ENCODE data around the gene LRRC7.
A peak's percentile ranks its signal among the peaks of the same experiment; 100 is the strongest.

LRRC7 gene

GRCh38 chr1:69567652-69568420 is at the start of gene LRRC7:
LRRC7 (plus strand) TSS chr1:69567922; CDS start chr1:69568640, 718 bp downstream.
- Histone ChIP-seq H3K36me3 (ENCODE audit: control insufficient read depth, insufficient read depth, low read length) (no peaks in the 10 kb centered on the region), H3K4me3 (ENCODE audit: low read length) (peak within 1 kb of the TSS; percentile 73), H3K9ac (ENCODE audit: low read length) (no peak within 1 kb of the TSS), H3K4me1 (ENCODE audit: control insufficient read depth, insufficient read depth, low read length) (peaks cover 4% of the 10 kb centered on the region), H3K27me3 (ENCODE audit: control insufficient read depth, insufficient read depth, low read length) (peaks cover 6% of the 10 kb centered on the region), H3K27ac (ENCODE audit: low read depth, low read length) (no peak within 1 kb of the TSS)

GRCh38 chr1:69519006-69519405 is 48.7 kb upstream of the LRRC7 start:
- H3K36me3 ChIP-seq (ENCODE audit: control insufficient read depth, insufficient read depth, low read length): no peaks in the 10 kb centered on the region
- no peak overlapping the region for H3K27ac ChIP-seq (ENCODE audit: low read depth, low read length)

GRCh38 chr1:69520326-69520725 is 47.4 kb upstream of the LRRC7 start:
- Histone ChIP-seq H3K4me3 (ENCODE audit: low read length) (no peak overlapping the region), H3K4me1 (ENCODE audit: control insufficient read depth, insufficient read depth, low read length) (no peaks in the 10 kb centered on the region), H3K9ac (ENCODE audit: low read length) (no peak overlapping the region), H3K36me3 (ENCODE audit: control insufficient read depth, insufficient read depth, low read length) (no peaks in the 10 kb centered on the region), H3K27ac (ENCODE audit: low read depth, low read length) (no peak overlapping the region), H3K27me3 (ENCODE audit: control insufficient read depth, insufficient read depth, low read length) (no peaks in the 10 kb centered on the region)

More at GRCh38 chr1:69519006-69519405, 48.7 kb upstream of the LRRC7 start:
- Histone ChIP-seq H3K27me3 (ENCODE audit: control insufficient read depth, insufficient read depth, low read length) (no peaks in the 10 kb centered on the region), H3K9ac (ENCODE audit: low read length) (no peak overlapping the region), H3K4me1 (ENCODE audit: control insufficient read depth, insufficient read depth, low read length) (no peaks in the 10 kb centered on the region), H3K4me3 (ENCODE audit: low read length) (no peak overlapping the region)

GRCh38 chr1:69523032-69523431 is 44.7 kb upstream of the LRRC7 start:
- Histone ChIP-seq H3K36me3 (ENCODE audit: control insufficient read depth, insufficient read depth, low read length) (no peaks in the 10 kb centered on the region), H3K9ac (ENCODE audit: low read length) (no peak overlapping the region), H3K4me3 (ENCODE audit: low read length) (no peak overlapping the region), H3K4me1 (ENCODE audit: control insufficient read depth, insufficient read depth, low read length) (no peaks in the 10 kb centered on the region), H3K27me3 (ENCODE audit: control insufficient read depth, insufficient read depth, low read length) (no peaks in the 10 kb centered on the region), H3K27ac (ENCODE audit: low read depth, low read length) (no peak overlapping the region)

GRCh38 chr1:69523461-69523860 is 44.3 kb upstream of the LRRC7 start:
- Histone ChIP-seq H3K36me3 (ENCODE audit: control insufficient read depth, insufficient read depth, low read length) (no peaks in the 10 kb centered on the region), H3K27ac (ENCODE audit: low read depth, low read length) (no peak overlapping the region), H3K4me3 (ENCODE audit: low read length) (no peak overlapping the region), H3K27me3 (ENCODE audit: control insufficient read depth, insufficient read depth, low read length) (no peaks in the 10 kb centered on the region), H3K9ac (ENCODE audit: low read length) (no peak overlapping the region), H3K4me1 (ENCODE audit: control insufficient read depth, insufficient read depth, low read length) (no peaks in the 10 kb centered on the region)

GRCh38 chr1:69524015-69524414 is 43.7 kb upstream of the LRRC7 start:
- Histone ChIP-seq H3K27ac (ENCODE audit: low read depth, low read length) (no peak overlapping the region), H3K27me3 (ENCODE audit: control insufficient read depth, insufficient read depth, low read length) (no peaks in the 10 kb centered on the region), H3K4me1 (ENCODE audit: control insufficient read depth, insufficient read depth, low read length) (no peaks in the 10 kb centered on the region), H3K36me3 (ENCODE audit: control insufficient read depth, insufficient read depth, low read length) (no peaks in the 10 kb centered on the region), H3K9ac (ENCODE audit: low read length) (no peak overlapping the region), H3K4me3 (ENCODE audit: low read length) (no peak overlapping the region)

- Histone ChIP-seq H3K4me1 (ENCODE audit: control insufficient read depth, insufficient read depth, low read length) (no peaks in the 10 kb centered on the region), H3K27ac (ENCODE audit: low read depth, low read length) (no peak overlapping the region), H3K36me3 (ENCODE audit: control insufficient read depth, insufficient read depth, low read length) (no peaks in the 10 kb centered on the region), H3K4me3 (ENCODE audit: low read length) (no peak overlapping the region), H3K27me3 (ENCODE audit: control insufficient read depth, insufficient read depth, low read length) (no peaks in the 10 kb centered on the region), H3K9ac (ENCODE audit: low read length) (no peak overlapping the region)
Measured at GRCh38 chr1:69527273-69527672, 40.4 kb upstream of the LRRC7 start.

- H3K27me3 ChIP-seq (ENCODE audit: control insufficient read depth, insufficient read depth, low read length): no peaks in the 10 kb centered on the region
- H3K9ac ChIP-seq (ENCODE audit: low read length): no peak overlapping the region
- H3K4me3 ChIP-seq (ENCODE audit: low read length): no peak overlapping the region
Measured at GRCh38 chr1:69528376-69528775, 39.3 kb upstream of the LRRC7 start.

GRCh38 chr1:69533343-69533742 is 34.4 kb upstream of the LRRC7 start:
- Histone ChIP-seq H3K9ac (ENCODE audit: low read length) (no peak overlapping the region), H3K36me3 (ENCODE audit: control insufficient read depth, insufficient read depth, low read length) (no peaks in the 10 kb centered on the region), H3K4me1 (ENCODE audit: control insufficient read depth, insufficient read depth, low read length) (no peaks in the 10 kb centered on the region), H3K4me3 (ENCODE audit: low read length) (no peak overlapping the region), H3K27me3 (ENCODE audit: control insufficient read depth, insufficient read depth, low read length) (no peaks in the 10 kb centered on the region), H3K27ac (ENCODE audit: low read depth, low read length) (no peak overlapping the region)

More at GRCh38 chr1:69528376-69528775, 39.3 kb upstream of the LRRC7 start:
- Histone ChIP-seq H3K27ac (ENCODE audit: low read depth, low read length) (no peak overlapping the region), H3K4me1 (ENCODE audit: control insufficient read depth, insufficient read depth, low read length) (no peaks in the 10 kb centered on the region), H3K36me3 (ENCODE audit: control insufficient read depth, insufficient read depth, low read length) (no peaks in the 10 kb centered on the region)

- H3K27me3 ChIP-seq (ENCODE audit: control insufficient read depth, insufficient read depth, low read length): no peaks in the 10 kb centered on the region
- no peaks in the 10 kb centered on the region for H3K4me1 ChIP-seq (ENCODE audit: control insufficient read depth, insufficient read depth, low read length)
- no peak overlapping the region for H3K4me3 ChIP-seq (ENCODE audit: low read length)
- no peak overlapping the region for H3K27ac ChIP-seq (ENCODE audit: low read depth, low read length)
- H3K9ac ChIP-seq (ENCODE audit: low read length): no peak overlapping the region
- no peaks in the 10 kb centered on the region for H3K36me3 ChIP-seq (ENCODE audit: control insufficient read depth, insufficient read depth, low read length)
Measured at GRCh38 chr1:69534829-69535228, 32.9 kb upstream of the LRRC7 start.

GRCh38 chr1:69535490-69535889 is 32.2 kb upstream of the LRRC7 start:
- Histone ChIP-seq H3K27ac (ENCODE audit: low read depth, low read length) (no peak overlapping the region), H3K4me3 (ENCODE audit: low read length) (no peak overlapping the region), H3K36me3 (ENCODE audit: control insufficient read depth, insufficient read depth, low read length) (no peaks in the 10 kb centered on the region), H3K4me1 (ENCODE audit: control insufficient read depth, insufficient read depth, low read length) (no peaks in the 10 kb centered on the region), H3K27me3 (ENCODE audit: control insufficient read depth, insufficient read depth, low read length) (no peaks in the 10 kb centered on the region), H3K9ac (ENCODE audit: low read length) (no peak overlapping the region)

GRCh38 chr1:69540052-69540451 is 27.7 kb upstream of the LRRC7 start:
- Histone ChIP-seq H3K4me1 (ENCODE audit: control insufficient read depth, insufficient read depth, low read length) (no peaks in the 10 kb centered on the region), H3K27me3 (ENCODE audit: control insufficient read depth, insufficient read depth, low read length) (no peaks in the 10 kb centered on the region), H3K36me3 (ENCODE audit: control insufficient read depth, insufficient read depth, low read length) (no peaks in the 10 kb centered on the region), H3K9ac (ENCODE audit: low read length) (no peak overlapping the region), H3K27ac (ENCODE audit: low read depth, low read length) (no peak overlapping the region), H3K4me3 (ENCODE audit: low read length) (no peak overlapping the region)
